ENCODE results near the gene AMPD2.

The AMPD2 gene

DNA sequence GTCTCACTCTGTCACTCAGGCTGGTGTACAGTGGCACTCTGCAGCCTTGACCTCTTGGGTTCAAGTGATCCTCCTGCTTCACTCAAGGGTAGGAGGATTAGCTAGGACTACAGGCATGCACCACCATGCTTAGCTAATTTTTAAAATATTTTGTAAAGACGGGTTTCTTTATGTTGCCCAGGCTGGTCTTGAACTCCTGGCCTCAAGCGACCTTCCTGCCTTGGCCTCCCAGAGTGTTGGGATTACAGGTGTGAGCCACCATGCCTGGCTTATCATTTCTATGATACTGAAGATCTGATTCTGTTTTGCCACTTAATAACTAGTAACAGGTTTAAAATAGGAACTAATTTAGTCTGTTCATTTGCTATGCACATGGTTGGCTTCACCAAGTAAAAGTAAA lies 37.6 kb upstream of the AMPD2 start:
- TF ChIP-seq POLR2A (IDR thresholded peaks at IDR 0.05; ENCODE audit: extremely low read depth, insufficient read length) (no peak), MYC (IDR thresholded peaks at IDR 0.05; ENCODE audit: low read depth, low read length) (no peak)
- TF ChIP-seq, protein P1, sequence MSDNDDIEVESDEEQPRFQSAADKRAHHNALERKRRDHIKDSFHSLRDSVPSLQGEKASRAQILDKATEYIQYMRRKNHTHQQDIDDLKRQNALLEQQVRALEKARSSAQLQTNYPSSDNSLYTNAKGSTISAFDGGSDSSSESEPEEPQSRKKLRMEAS (IDR thresholded peaks at IDR 0.05; ENCODE audit: low read depth, low read length) = no peak
- TF ChIP-seq, protein P2, sequence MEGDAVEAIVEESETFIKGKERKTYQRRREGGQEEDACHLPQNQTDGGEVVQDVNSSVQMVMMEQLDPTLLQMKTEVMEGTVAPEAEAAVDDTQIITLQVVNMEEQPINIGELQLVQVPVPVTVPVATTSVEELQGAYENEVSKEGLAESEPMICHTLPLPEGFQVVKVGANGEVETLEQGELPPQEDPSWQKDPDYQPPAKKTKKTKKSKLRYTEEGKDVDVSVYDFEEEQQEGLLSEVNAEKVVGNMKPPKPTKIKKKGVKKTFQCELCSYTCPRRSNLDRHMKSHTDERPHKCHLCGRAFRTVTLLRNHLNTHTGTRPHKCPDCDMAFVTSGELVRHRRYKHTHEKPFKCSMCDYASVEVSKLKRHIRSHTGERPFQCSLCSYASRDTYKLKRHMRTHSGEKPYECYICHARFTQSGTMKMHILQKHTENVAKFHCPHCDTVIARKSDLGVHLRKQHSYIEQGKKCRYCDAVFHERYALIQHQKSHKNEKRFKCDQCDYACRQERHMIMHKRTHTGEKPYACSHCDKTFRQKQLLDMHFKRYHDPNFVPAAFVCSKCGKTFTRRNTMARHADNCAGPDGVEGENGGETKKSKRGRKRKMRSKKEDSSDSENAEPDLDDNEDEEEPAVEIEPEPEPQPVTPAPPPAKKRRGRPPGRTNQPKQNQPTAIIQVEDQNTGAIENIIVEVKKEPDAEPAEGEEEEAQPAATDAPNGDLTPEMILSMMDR (IDR thresholded peaks at IDR 0.05; ENCODE audit: low read depth, low read length) = no peak

DNA sequence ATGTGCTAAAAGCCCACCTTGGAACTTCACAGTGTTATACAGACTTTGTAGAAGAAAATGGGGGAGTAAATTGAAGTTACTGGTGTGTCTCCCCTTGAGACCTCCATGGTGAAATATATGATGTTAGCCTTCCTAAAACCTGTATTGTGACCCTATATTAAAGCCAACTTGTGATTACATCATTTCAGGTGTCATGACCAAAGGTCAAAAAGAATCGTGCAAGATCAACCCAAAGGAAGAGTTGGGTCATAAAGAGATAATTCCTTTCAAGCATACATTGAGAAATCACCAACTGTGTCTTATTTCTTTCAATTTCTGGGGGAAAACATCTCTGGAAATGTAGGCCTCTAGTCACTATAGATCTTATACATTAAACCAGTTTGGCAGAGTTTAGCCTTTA lies 34.9 kb upstream of the AMPD2 start:
- DNase-seq (ENCODE audit: low read depth) = no peak
- H3K4me3 ChIP-seq (ENCODE audit: low read depth, low read length) = no peak overlapping the region
- TF ChIP-seq, protein P1 (IDR thresholded peaks at IDR 0.05; ENCODE audit: low read depth, low read length) = no peak
- TF ChIP-seq MYC (IDR thresholded peaks at IDR 0.05; ENCODE audit: low read depth, low read length) = no peak
- TF ChIP-seq, protein P2 (IDR thresholded peaks at IDR 0.05; ENCODE audit: low read depth, low read length) = no peak
- TF ChIP-seq POLR2A (IDR thresholded peaks at IDR 0.05; ENCODE audit: extremely low read depth, insufficient read length) = no peak

More for the DNA sequence above, 37.6 kb upstream of the AMPD2 start:
- no peak for DNase-seq (ENCODE audit: low read depth)
- H3K4me3 ChIP-seq (ENCODE audit: low read depth, low read length) = no peak overlapping the region

DNA sequence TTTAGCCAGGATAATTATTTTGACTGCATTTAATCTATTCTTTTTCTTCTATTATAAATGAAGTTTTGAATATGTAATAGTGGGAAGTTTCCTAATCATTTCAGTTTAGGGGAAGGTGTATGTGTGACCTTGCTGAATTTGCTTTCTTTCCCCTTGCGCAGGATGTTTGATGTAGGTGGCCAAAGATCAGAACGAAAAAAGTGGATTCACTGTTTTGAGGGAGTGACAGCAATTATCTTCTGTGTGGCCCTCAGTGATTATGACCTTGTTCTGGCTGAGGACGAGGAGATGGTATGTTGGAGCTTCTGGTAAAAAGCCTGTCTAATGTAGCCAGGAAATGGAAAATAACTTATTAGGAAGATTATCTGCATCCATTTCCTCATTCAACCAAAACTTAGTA lies 33.6 kb upstream of the AMPD2 start:
- no peak overlapping the region for H3K4me3 ChIP-seq (ENCODE audit: low read depth, low read length)
- DNase-seq (ENCODE audit: low read depth) = no peak
- no peak for TF ChIP-seq MYC (IDR thresholded peaks at IDR 0.05; ENCODE audit: low read depth, low read length)

DNA sequence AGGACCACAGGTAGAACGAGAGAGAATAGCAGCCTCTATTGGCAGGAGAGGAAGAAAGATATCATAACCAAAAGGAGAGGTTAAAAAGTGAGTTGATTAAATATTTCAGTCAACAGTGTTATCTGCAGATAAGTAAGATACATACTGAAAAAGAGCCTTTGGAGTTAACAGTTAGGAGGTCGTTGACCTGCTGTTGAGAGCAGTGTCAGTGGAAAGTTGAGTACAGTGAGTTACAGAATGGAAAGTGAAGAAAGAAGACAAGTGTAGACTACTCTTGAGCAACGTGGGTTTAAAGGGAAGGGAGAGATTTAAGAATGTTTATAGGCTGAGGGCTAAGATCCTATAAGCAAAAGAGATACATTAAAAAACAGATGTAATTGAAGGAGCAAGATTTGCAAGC lies 30.5 kb upstream of the AMPD2 start:
- TF ChIP-seq, protein P2 (IDR thresholded peaks at IDR 0.05; ENCODE audit: low read depth, low read length) = no peak
- TF ChIP-seq POLR2A (IDR thresholded peaks at IDR 0.05; ENCODE audit: extremely low read depth, insufficient read length) (no peak), MYC (IDR thresholded peaks at IDR 0.05; ENCODE audit: low read depth, low read length) (no peak)
- TF ChIP-seq, protein P1 (IDR thresholded peaks at IDR 0.05; ENCODE audit: low read depth, low read length) = no peak
- no peak overlapping the region for H3K4me3 ChIP-seq (ENCODE audit: low read depth, low read length)
- DNase-seq (ENCODE audit: low read depth) = no peak

DNA sequence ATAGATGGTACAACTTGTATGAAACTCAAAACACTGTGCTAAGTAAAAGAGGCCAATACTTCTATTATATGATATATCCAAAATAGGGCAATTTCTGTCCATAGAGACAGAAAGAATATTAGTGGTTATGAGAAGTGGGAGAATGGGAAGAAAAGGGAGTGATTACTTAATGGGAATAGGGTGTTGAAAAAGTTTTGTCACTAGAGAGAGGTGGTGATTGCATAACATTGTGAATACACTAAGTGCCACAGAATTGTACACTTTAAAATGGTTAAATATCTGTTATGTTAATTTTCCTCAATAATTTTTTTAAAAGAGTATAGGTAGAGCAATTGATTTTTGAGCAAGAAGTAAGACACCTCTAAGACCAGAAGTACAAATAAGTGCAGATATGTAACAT lies 30.0 kb upstream of the AMPD2 start:
- no peak overlapping the region for H3K4me3 ChIP-seq (ENCODE audit: low read depth, low read length)
- no peak for DNase-seq (ENCODE audit: low read depth)
- TF ChIP-seq, protein P1 (IDR thresholded peaks at IDR 0.05; ENCODE audit: low read depth, low read length) = no peak
- TF ChIP-seq MYC (IDR thresholded peaks at IDR 0.05; ENCODE audit: low read depth, low read length) (no peak), POLR2A (IDR thresholded peaks at IDR 0.05; ENCODE audit: extremely low read depth, insufficient read length) (no peak)
- TF ChIP-seq, protein P2 (IDR thresholded peaks at IDR 0.05; ENCODE audit: low read depth, low read length) = no peak

DNA sequence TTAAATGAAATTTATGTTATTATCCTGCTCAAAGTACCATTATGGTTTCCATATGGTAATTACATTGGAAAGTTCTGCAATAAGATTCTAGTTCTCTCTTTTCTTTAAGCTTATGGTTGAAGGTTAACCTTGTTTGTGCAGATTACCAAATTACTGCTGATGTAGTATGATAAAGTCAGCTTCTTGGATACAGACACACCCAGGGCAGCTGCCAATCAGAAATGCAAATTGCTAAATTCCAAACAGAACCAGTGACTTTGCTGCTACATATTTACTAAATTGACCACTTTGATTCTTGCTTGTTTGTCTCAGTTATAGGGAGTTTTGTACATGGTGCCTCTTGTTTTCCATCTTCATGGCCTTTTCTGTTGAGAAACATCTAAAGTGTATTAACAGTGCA lies 26.7 kb upstream of the AMPD2 start:
- no peak overlapping the region for H3K4me3 ChIP-seq (ENCODE audit: low read depth, low read length)
- TF ChIP-seq MYC (IDR thresholded peaks at IDR 0.05; ENCODE audit: low read depth, low read length) = no peak
- TF ChIP-seq, protein P2 (IDR thresholded peaks at IDR 0.05; ENCODE audit: low read depth, low read length) = no peak
- TF ChIP-seq, protein P1 (IDR thresholded peaks at IDR 0.05; ENCODE audit: low read depth, low read length) = no peak
- no peak for TF ChIP-seq POLR2A (IDR thresholded peaks at IDR 0.05; ENCODE audit: extremely low read depth, insufficient read length)

More for the DNA sequence above, 26.7 kb upstream of the AMPD2 start:
- DNase-seq (ENCODE audit: low read depth) = no peak

Measured in NB4 (cell line).